IPS-15b (cell line): ENCODE data around the gene SORCS1.

ENCODE experiments used
- H3K27me3 ChIP-seq: one replicate; pipeline ENCODE4 v1.6.1; 2013; ENCODE audit warnings: low read length; ENCODE audit not compliant: control insufficient read depth, insufficient read depth
- H3K36me3 ChIP-seq: one replicate; pipeline ENCODE4 v1.6.1; 2013; ENCODE audit warnings: low read length; ENCODE audit not compliant: control insufficient read depth, insufficient read depth
- H3K4me1 ChIP-seq: one replicate; pipeline ENCODE4 v1.6.1; 2013; ENCODE audit warnings: mild to moderate bottlenecking, low read length; ENCODE audit not compliant: control insufficient read depth, insufficient read depth
- H3K4me3 ChIP-seq: one replicate; pipeline ENCODE4 v1.5.1; 2013; ENCODE audit warnings: low read depth, low read length
- H3K9ac ChIP-seq: one replicate; pipeline ENCODE4 v1.6.1; 2013; ENCODE audit warnings: low read depth, mild to moderate bottlenecking, low read length
- H3K9me3 ChIP-seq: one replicate; pipeline ENCODE4 v1.6.1; 2013; ENCODE audit warnings: mild to moderate bottlenecking, low read length; ENCODE audit not compliant: control insufficient read depth, insufficient read depth

Gene SORCS1

DNA sequence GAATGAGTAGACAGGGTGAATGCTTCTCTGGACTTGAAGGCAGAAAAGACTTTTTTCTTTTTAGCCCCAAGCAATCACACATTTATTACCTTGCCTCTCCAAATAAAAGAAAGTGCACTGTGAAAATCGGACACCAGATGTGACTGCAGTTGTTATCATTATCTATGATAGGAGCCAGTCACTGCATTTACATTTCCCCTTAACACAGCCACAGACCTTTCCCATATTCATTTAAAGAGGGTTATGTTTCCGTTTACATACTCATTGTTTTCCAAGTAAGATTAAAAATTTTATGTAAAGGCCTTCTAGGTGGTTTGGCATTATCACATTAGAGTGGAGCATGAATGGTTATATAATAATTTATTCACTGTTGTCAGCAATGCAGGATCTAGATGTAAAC, 586.8 kb downstream of the SORCS1 start:
- no peaks in the 10 kb centered on the region for H3K36me3 ChIP-seq
- no peak overlapping the region for H3K9ac ChIP-seq
- no peak overlapping the region for H3K4me3 ChIP-seq
- H3K27me3 ChIP-seq: no peaks in the 10 kb centered on the region
- H3K4me1 ChIP-seq: no peaks in the 10 kb centered on the region
- no peaks in the 10 kb centered on the region for H3K9me3 ChIP-seq

DNA sequence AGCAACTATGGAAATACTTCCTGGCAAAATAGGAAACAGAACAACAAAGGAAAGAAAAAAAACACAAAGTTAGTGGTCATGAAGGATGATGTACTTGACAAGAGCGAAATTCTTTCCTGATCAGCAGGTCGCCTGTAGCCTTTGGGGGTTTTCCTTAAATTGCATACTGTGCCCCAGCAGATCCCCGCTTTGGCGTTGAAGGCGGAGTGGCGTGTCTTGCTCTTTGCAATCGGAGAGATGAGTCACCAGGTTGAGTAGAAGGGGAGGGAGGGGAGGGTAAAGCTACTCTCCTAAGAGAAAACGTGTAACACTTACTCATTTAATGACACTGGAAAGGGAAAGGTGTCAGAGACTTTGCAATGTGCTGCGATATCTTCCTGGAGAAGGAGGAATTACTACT, 587.2 kb downstream of the SORCS1 start:
- Histone ChIP-seq H3K9me3 (no peaks in the 10 kb centered on the region), H3K27me3 (no peaks in the 10 kb centered on the region), H3K9ac (no peak overlapping the region), H3K4me1 (no peaks in the 10 kb centered on the region), H3K4me3 (no peak overlapping the region), H3K36me3 (no peaks in the 10 kb centered on the region)

DNA sequence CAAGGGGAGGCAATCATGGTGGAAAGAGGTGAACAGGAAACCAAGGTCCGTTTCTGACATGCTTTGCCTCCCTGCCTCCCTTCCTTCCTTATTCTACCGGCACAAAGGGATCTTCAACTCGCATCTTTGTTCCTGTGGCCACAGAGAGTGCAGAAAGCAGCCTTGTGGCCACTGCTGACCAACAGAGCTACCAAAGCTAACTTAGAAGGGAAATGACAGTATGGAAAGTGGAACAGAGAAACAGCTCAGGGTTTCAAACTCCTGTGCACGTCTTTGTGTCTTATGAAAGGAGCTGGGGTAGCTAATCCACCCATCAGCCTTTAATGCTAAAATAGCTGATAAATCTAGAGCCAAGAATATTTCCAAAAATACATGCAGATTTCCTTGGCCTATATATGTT, 588.0 kb downstream of the SORCS1 start:
- no peak overlapping the region for H3K9ac ChIP-seq
- H3K36me3 ChIP-seq: no peaks in the 10 kb centered on the region
- H3K27me3 ChIP-seq: no peaks in the 10 kb centered on the region
- no peaks in the 10 kb centered on the region for H3K4me1 ChIP-seq
- no peaks in the 10 kb centered on the region for H3K9me3 ChIP-seq
- no peak overlapping the region for H3K4me3 ChIP-seq

DNA sequence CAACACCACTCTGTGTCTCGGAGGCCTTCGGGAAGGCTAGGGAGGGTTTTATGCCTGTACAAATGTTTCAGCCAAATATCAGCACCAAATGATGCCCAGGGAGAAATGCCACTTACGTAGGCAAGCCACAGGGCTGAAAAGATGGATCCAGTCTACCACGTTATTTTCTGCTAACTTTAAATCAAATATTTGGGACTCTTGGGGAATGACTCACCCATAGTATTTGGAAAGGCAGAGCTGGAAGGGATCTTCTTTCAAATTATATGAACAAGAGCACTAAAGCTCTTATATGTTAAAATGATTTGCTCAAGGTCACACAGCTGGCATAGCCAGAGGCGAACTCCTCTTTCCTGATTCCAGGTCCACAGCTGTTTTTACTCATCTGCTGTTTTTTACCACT, 591.4 kb downstream of the SORCS1 start:
- H3K9me3 ChIP-seq: no peaks in the 10 kb centered on the region
- H3K9ac ChIP-seq: no peak overlapping the region
- H3K4me3 ChIP-seq: no peak overlapping the region
- no peaks in the 10 kb centered on the region for H3K27me3 ChIP-seq
- no peaks in the 10 kb centered on the region for H3K36me3 ChIP-seq
- no peaks in the 10 kb centered on the region for H3K4me1 ChIP-seq

DNA sequence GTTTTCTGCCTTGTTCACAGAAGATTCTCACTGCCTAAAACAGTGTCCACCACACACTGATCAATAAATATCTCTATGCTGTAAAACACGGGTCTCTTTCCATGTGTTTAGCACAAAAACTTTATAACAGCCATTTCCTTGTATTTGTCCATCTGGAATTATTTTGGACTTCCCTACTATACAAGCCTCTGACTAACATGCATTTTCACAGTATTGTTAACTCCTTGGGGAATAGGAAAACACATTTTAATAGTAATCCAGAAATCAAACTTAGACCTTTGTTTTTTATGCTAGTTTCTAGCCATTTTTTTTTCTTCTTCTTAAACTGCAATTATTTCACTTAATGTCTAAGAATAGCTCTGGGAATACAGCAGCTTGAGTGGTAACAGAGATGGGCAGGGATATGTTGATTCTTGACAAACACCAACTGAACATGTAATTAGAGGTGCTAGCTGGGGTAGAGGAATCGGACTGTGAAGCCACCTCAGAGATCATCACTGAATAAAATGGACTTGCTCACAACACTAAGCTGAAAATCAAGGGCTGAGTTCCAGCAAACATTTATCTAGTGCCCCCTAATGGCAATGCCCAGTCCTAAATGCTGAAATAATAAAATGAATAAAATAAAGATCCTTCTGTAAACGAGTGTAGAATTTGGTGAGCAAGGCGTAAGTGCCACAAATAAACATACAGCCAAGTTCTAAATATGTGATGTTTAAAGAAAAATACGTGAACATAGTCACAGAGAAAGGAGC, 593.1 kb downstream of the SORCS1 start:
- Histone ChIP-seq H3K4me1 (no peaks in the 10 kb centered on the region), H3K9me3 (no peaks in the 10 kb centered on the region), H3K27me3 (no peaks in the 10 kb centered on the region), H3K36me3 (no peaks in the 10 kb centered on the region), H3K4me3 (no peak overlapping the region), H3K9ac (no peak overlapping the region)

DNA sequence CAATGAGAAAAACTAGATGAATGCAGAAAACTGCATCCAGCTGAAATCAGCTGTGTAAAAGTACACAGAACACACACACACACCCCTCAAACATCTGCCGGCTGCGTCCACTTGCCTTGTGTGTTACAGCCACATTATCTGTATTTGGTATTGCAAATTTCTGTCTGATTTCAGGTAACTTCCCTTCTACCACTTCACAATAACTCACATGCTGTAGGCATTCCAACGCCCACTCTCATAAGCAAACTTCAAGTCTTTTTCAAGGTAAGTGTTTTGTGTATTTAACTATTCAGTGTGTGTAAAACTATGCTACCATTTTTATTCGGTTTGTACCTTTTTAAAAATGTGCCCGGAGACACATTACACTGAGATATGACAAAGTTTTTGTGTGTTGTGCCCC, 594.2 kb downstream of the SORCS1 start:
- Histone ChIP-seq H3K36me3 (no peaks in the 10 kb centered on the region), H3K27me3 (no peaks in the 10 kb centered on the region), H3K4me1 (no peaks in the 10 kb centered on the region), H3K9me3 (no peaks in the 10 kb centered on the region), H3K4me3 (no peak overlapping the region), H3K9ac (no peak overlapping the region)

DNA sequence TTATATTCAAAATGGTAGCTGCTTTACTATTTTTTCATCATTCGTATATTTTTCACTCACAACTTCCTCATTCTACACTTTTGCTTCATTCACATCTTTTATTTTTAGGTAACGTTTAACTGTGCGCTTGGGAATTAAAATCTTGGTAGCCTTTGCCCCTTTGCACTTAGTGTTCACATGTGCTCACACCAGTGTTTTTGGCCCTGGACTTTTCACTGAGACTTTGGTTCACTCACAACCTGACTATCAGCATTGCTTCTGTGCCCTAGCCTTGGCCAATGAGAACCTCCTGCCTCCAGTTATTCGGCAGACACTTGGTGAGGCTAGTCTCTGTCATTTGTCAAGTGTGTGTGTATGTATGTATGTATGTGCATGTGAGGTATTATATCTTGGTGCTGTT, 596.9 kb downstream of the SORCS1 start:
- H3K4me3 ChIP-seq: no peak overlapping the region
- H3K4me1 ChIP-seq: peaks cover 2% of the 10 kb centered on the region
- H3K27me3 ChIP-seq: no peaks in the 10 kb centered on the region
- H3K9me3 ChIP-seq: no peaks in the 10 kb centered on the region
- no peaks in the 10 kb centered on the region for H3K36me3 ChIP-seq
- H3K9ac ChIP-seq: no peak overlapping the region

DNA sequence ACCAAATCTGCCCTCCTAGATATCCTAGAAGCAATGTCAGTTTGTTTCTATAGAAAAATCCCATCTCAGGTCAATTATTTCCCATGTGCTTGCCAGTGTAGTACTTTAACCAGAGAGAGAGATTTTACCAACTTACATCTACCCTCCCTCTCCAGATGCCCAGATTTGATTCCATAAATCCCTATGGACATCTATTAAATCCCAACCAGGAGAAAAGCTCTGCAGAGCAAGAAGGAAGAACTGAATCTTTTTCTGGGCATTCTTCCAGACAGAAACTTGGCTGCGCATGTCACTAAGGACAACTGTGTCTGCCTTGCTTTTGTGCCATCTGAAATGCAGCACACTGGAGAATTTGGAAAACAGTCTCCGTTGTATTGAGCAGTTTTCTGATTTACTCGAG, 597.6 kb downstream of the SORCS1 start:
- H3K9me3 ChIP-seq: no peaks in the 10 kb centered on the region
- H3K36me3 ChIP-seq: no peaks in the 10 kb centered on the region
- H3K27me3 ChIP-seq: no peaks in the 10 kb centered on the region
- no peak overlapping the region for H3K4me3 ChIP-seq
- H3K9ac ChIP-seq: no peak overlapping the region
- peaks cover 2% of the 10 kb centered on the region for H3K4me1 ChIP-seq

DNA sequence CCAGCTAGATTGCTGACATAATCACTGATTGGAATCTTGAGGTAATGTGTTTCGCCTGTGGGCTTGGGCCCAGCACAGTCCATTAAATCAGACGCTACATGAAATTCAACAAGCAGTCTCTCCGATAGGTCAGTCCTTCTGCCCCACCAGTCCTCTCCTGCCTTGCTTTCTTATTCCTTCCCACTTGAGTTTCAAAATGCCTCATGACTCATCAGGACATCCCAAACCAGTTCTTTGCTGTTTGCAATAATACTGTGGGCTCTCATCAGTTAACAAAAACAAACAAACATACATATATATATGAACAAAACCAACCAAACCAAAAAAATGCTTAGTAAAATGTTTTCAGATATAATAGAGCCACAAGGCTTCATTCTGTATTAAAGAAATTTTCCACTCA, 599.0 kb downstream of the SORCS1 start:
- Histone ChIP-seq H3K4me3 (no peak overlapping the region), H3K9me3 (no peaks in the 10 kb centered on the region), H3K27me3 (no peaks in the 10 kb centered on the region), H3K9ac (no peak overlapping the region), H3K36me3 (no peaks in the 10 kb centered on the region), H3K4me1 (peaks cover 2% of the 10 kb centered on the region)

DNA sequence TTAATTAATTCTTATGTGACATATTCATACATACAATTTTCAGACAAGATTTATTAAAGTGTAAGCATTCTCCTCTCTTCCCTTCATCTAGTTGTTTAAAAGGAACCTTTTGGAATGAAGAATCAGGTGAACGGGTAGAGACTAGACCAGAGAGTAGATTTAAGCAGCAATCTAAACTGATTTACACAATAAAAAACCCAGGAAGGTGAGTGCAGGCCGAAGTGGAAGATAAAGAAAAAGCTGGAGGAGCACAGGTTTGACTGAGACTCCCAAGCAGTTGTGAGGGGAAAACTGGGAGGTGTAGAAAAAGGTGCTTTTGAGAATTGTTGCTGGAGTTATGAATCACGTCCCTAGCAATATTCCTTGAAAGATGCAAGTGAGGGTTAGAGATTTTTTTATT, 601.1 kb downstream of the SORCS1 start:
- Histone ChIP-seq H3K9ac (no peak overlapping the region), H3K9me3 (no peaks in the 10 kb centered on the region), H3K27me3 (no peaks in the 10 kb centered on the region), H3K36me3 (no peaks in the 10 kb centered on the region), H3K4me1 (peaks cover 2% of the 10 kb centered on the region), H3K4me3 (no peak overlapping the region)

DNA sequence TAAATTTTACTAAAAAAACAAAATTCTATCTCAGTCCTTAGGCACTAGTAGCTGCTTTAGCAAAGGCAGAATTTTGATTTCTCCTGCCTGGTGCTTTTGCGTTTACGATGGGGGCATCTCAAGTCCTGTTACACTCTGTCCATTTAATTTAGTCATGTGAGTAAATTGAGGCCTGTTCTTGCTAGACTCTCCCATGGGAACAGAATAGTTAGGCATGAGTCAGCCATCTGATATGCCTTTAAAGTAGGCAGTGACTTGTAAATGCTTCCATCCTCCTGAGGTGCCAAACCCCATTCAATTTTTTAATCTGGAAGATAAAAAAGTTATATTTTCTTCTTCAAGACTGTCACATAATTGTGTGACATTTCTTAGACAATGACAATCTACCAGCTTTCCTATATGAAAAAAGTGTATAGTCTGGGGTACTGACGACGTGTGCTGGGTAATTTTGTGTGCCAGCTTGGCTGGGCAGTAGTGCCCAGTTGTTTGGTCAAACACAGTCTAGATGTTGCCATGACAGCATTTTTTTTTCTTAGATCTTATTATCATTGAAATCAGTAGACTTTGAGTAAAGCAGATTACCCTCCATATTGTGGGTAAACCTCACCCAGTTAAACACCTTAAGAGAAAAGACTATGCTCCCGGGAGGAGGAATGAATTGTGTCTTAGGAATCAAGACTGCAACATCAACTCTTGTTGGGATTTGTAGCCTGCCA, 603.4 kb downstream of the SORCS1 start:
- H3K9me3 ChIP-seq: no peaks in the 10 kb centered on the region
- H3K27me3 ChIP-seq: no peaks in the 10 kb centered on the region
- H3K9ac ChIP-seq: no peak overlapping the region

DNA sequence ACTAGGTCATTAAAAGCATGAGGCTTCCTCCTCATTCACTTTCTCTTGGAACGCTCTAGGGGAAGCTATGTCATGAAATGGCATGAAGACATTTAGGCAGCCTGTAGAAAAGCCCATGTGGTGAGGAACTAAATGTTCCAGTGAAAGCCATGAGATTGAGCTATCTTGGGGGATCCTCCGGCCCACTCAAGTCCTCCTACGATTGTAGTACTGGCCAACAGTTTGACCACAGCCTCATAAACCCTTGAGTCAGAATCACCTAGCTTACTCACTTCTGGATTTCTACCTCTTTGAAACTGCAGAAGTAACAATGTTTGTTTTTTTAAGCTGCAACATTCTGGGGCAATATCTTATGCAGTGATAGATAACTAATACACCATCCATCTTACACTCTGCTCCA, 605.1 kb downstream of the SORCS1 start:
- H3K36me3 ChIP-seq: no peaks in the 10 kb centered on the region
- peaks cover 2% of the 10 kb centered on the region for H3K4me1 ChIP-seq
- no peaks in the 10 kb centered on the region for H3K9me3 ChIP-seq
- H3K27me3 ChIP-seq: no peaks in the 10 kb centered on the region
- H3K9ac ChIP-seq: no peak overlapping the region
- H3K4me3 ChIP-seq: no peak overlapping the region

More for the DNA sequence above, 603.4 kb downstream of the SORCS1 start:
- Histone ChIP-seq H3K36me3 (no peaks in the 10 kb centered on the region), H3K4me3 (no peak overlapping the region), H3K4me1 (peaks cover 2% of the 10 kb centered on the region)
